Nasal cavity respiratory epithelium epithelial cell of viscerocranial mucosa (primary cell): ENCODE data around the gene TMEM260. TPM values are rescaled to one million over a fixed set of nuclear protein-coding genes. Genes with fewer than 3 reads are reported as not detected.

Experiments used
- total RNA-seq: library from RNA; depleted of rRNA; stranded (reverse); fragments of >200 nt; gene quantifications from 2 replicates; pipeline ENCODE4 v1.2.3, GENCODE V29; 2014

TMEM260 gene
- total RNA-seq: 25.7 and 28.0 TPM in 2 replicates

GRCh38 chr14:56579345-56580220 lies at the start of gene TMEM260:
Gene TMEM260 (plus strand): TSS chr14:56579798. CDS start chr14:56579915, 117 bp downstream.

Other genes starting within 250 kb of the TMEM260 start
- gene OTX2, start 230.7 kb downstream of the TMEM260 start, total RNA-seq: 0.21 and 0.68 TPM in 2 replicates